Right atrium auricular region (tissue), 2 donors: ENCODE results near the gene ZNF407. TPM values are rescaled to one million over a fixed set of nuclear protein-coding genes. Genes with fewer than 3 reads are reported as not detected.

ENCODE experiments used
- DNase-seq: peaks from one replicate; pipeline ENCODE4 v3.0.0-alpha.2; 2019; ENCODE audit warnings: low spot score
- H3K27ac ChIP-seq, 2 donors: fragments of 200-600 bp; sonication (generic); 1 replicate in 1 of 2; 2 replicates in 1 of 2; pipeline ENCODE4 v1.5.1; 2016 to 2019
- H3K27me3 ChIP-seq, 2 donors: fragments of 200-600 bp; sonication (generic); one replicate each; pipeline versions ENCODE4 v1.5.1 to v1.6.0; 2017 to 2019
- H3K36me3 ChIP-seq: fragments of 200-600 bp; sonication (generic); one replicate; pipeline ENCODE4 v1.5.1; 2016
- H3K4me1 ChIP-seq, 2 donors: fragments of 200-600 bp; sonication (generic); one replicate each; pipeline versions ENCODE4 v1.5.1 to v1.6.0; 2017 to 2019
- H3K4me3 ChIP-seq, 2 donors: fragments of 200-600 bp; sonication (generic); 1 replicate in 1 of 2; 2 replicates in 1 of 2; pipeline ENCODE4 v1.5.1; 2017 to 2019; ENCODE audit warnings: mild to moderate bottlenecking in 1 of 2, moderate library complexity in 1 of 2
- H3K9me3 ChIP-seq, 2 donors: fragments of 200-600 bp; sonication (generic); one replicate each; pipeline ENCODE4 v1.5.1; 2019
- CTCF ChIP-seq, 2 donors: fragments of 200-600 bp; sonication (generic); IDR thresholded peaks; one replicate each; pipeline ENCODE4 v1.5.1; 2019; ENCODE audit warnings: antibody characterized with exemption in 2 of 2
- total RNA-seq, 2 donors: library from RNA; depleted of rRNA; stranded (reverse); fragments of >200 nt; gene quantifications; one replicate each; pipeline ENCODE4 v1.1.0, GENCODE V29; 2016

The ZNF407 gene
- total RNA-seq, 2 donors from 2014 or later = 7.8 to 8.7 TPM

GRCh38 chr18:74799542-74799941 lies 201.9 kb downstream of the ZNF407 start:
- no peak overlapping the region for H3K27ac ChIP-seq

GRCh38 chr18:74800098-74800497 lies 202.4 kb downstream of the ZNF407 start:
- Histone ChIP-seq H3K27ac (no peak overlapping the region), H3K36me3 (no peaks in the 10 kb centered on the region), H3K4me3 (no peak overlapping the region), H3K27me3 (no peaks in the 10 kb centered on the region), H3K4me1 (peaks cover 0 to 21% of the 10 kb centered on the region in 2 donors), H3K9me3 (no peaks in the 10 kb centered on the region)
- TF ChIP-seq CTCF (IDR thresholded peaks at IDR 0.05) = no peak
- DNase-seq = no peak

More at GRCh38 chr18:74799542-74799941, 201.9 kb downstream of the ZNF407 start:
- TF ChIP-seq CTCF (IDR thresholded peaks at IDR 0.05) = no peak
- DNase-seq = no peak
- H3K4me1 ChIP-seq = peaks cover 0 to 21% of the 10 kb centered on the region in 2 donors
- H3K27me3 ChIP-seq = no peaks in the 10 kb centered on the region
- no peaks in the 10 kb centered on the region for H3K36me3 ChIP-seq
- no peak overlapping the region for H3K4me3 ChIP-seq
- no peaks in the 10 kb centered on the region for H3K9me3 ChIP-seq

- no peaks in the 10 kb centered on the region for H3K36me3 ChIP-seq
- no peaks in the 10 kb centered on the region for H3K9me3 ChIP-seq
- no peaks in the 10 kb centered on the region for H3K27me3 ChIP-seq
- DNase-seq = no peak
- TF ChIP-seq CTCF (IDR thresholded peaks at IDR 0.05) = no peak
- no peak overlapping the region for H3K4me3 ChIP-seq
- peaks cover 0 to 11% of the 10 kb centered on the region in 2 donors for H3K4me1 ChIP-seq
- H3K27ac ChIP-seq = peak overlapping the region in 1 of 2 donors; percentile 49
These were observed 205.4 kb downstream of the ZNF407 start for GRCh38 chr18:74803117-74803516.

GRCh38 chr18:74803769-74804168 lies 206.1 kb downstream of the ZNF407 start:
- Histone ChIP-seq H3K27ac (peak overlapping the region in 1 of 2 donors; percentile 49), H3K9me3 (no peaks in the 10 kb centered on the region), H3K36me3 (no peaks in the 10 kb centered on the region), H3K27me3 (no peaks in the 10 kb centered on the region), H3K4me3 (peak overlapping the region in 1 of 2 donors; percentile 17), H3K4me1 (peaks cover 0 to 11% of the 10 kb centered on the region in 2 donors)
- DNase-seq = no peak
- TF ChIP-seq CTCF (IDR thresholded peaks at IDR 0.05) = no peak

- DNase-seq = no peak
- Histone ChIP-seq H3K9me3 (no peaks in the 10 kb centered on the region), H3K27me3 (no peaks in the 10 kb centered on the region), H3K27ac (peak overlapping the region in 1 of 2 donors; percentile 49), H3K4me1 (peaks cover 0 to 11% of the 10 kb centered on the region in 2 donors), H3K36me3 (no peaks in the 10 kb centered on the region), H3K4me3 (no peak overlapping the region)
- no peak for TF ChIP-seq CTCF (IDR thresholded peaks at IDR 0.05)
These were observed 207.0 kb downstream of the ZNF407 start for GRCh38 chr18:74804677-74805076.

- no peaks in the 10 kb centered on the region for H3K36me3 ChIP-seq
- DNase-seq = no peak
- no peaks in the 10 kb centered on the region for H3K9me3 ChIP-seq
- TF ChIP-seq CTCF (IDR thresholded peaks at IDR 0.05) = no peak
- no peak overlapping the region for H3K4me3 ChIP-seq
- peak overlapping the region in 1 of 2 donors; percentile 60 for H3K27ac ChIP-seq
- H3K27me3 ChIP-seq = no peaks in the 10 kb centered on the region
- H3K4me1 ChIP-seq = peaks cover 0 to 11% of the 10 kb centered on the region in 2 donors
These were observed 208.4 kb downstream of the ZNF407 start for GRCh38 chr18:74806073-74806472.
